ENCODE data around the gene PPP2R2B. TPM values are rescaled to one million over a fixed set of nuclear protein-coding genes. Genes with fewer than 3 reads are reported as not detected.

Gene PPP2R2B
- total RNA-seq, 1 experiment from 2014 or later: not detected

GRCh38 chr5:146699138-146699537 lies 179.4 kb downstream of the PPP2R2B start:
- ChIA-PET CTCF (no interaction called here), POLR2A (ENCODE audit: low non-redundant PET) (interaction anchor here (0.6 kb wide), 1 partner anchor 25 kb away, joined by 6 read pairs; no protein-coding TSS in a partner anchor)
- H3K36me3 ChIP-seq (ENCODE audit: insufficient read depth, low read length, poor library complexity, severe bottlenecking): no peaks in the 10 kb centered on the region
- no peaks in the 10 kb centered on the region for H3K9me3 ChIP-seq (ENCODE audit: low read depth, low read length, poor library complexity, severe bottlenecking)
- no peak overlapping the region for H3K27ac ChIP-seq (ENCODE audit: low read depth, low read length, poor library complexity, severe bottlenecking)
- H3K4me1 ChIP-seq (ENCODE audit: insufficient read depth, low read length, poor library complexity, severe bottlenecking): no peaks in the 10 kb centered on the region
- intact Hi-C loops (cut with micrococcal nuclease; ENCODE audit: unreplicated experiment): no loop called here
- BruUV-seq (replicated peaks): no TSS peak
- peaks cover 67% of the 10 kb centered on the region for H3K27me3 ChIP-seq (replicated peaks; ENCODE audit: insufficient read depth, low read depth, low read length, poor library complexity)
- no peak for TF ChIP-seq EZH2 (IDR thresholded peaks at IDR 0.05; ENCODE audit: borderline replicate concordance, low read depth, low read length, poor library complexity, severe bottlenecking)
- TF ChIP-seq CTCF (conservative IDR thresholded peaks at IDR 0.05; ENCODE audit: low read depth, low read length): no peak
- DNase-seq (ENCODE audit: low spot score): no peak
- H3K4me3 ChIP-seq (ENCODE audit: low read depth, low read length, poor library complexity, severe bottlenecking): no peak overlapping the region

- no peak for TF ChIP-seq EZH2 (IDR thresholded peaks at IDR 0.05; ENCODE audit: borderline replicate concordance, low read depth, low read length, poor library complexity, severe bottlenecking)
- TF ChIP-seq CTCF (conservative IDR thresholded peaks at IDR 0.05; ENCODE audit: low read depth, low read length): no peak
- no peaks in the 10 kb centered on the region for H3K4me1 ChIP-seq (ENCODE audit: insufficient read depth, low read length, poor library complexity, severe bottlenecking)
- H3K27ac ChIP-seq (ENCODE audit: low read depth, low read length, poor library complexity, severe bottlenecking): no peak overlapping the region
- ChIA-PET CTCF (no interaction called here), POLR2A (ENCODE audit: low non-redundant PET) (interaction anchor here (0.6 kb wide), 1 partner anchor 25 kb away, joined by 6 read pairs; no protein-coding TSS in a partner anchor)
- BruUV-seq (replicated peaks): no TSS peak
- DNase-seq (ENCODE audit: low spot score): no peak
- no peaks in the 10 kb centered on the region for H3K9me3 ChIP-seq (ENCODE audit: low read depth, low read length, poor library complexity, severe bottlenecking)
- intact Hi-C loops (cut with micrococcal nuclease; ENCODE audit: unreplicated experiment): no loop called here
- H3K4me3 ChIP-seq (ENCODE audit: low read depth, low read length, poor library complexity, severe bottlenecking): no peak overlapping the region
- H3K27me3 ChIP-seq (replicated peaks; ENCODE audit: insufficient read depth, low read depth, low read length, poor library complexity): peaks cover 67% of the 10 kb centered on the region
- no peaks in the 10 kb centered on the region for H3K36me3 ChIP-seq (ENCODE audit: insufficient read depth, low read length, poor library complexity, severe bottlenecking)
These were observed 179.9 kb downstream of the PPP2R2B start for GRCh38 chr5:146698651-146699050.

- Histone ChIP-seq H3K27me3 (replicated peaks; ENCODE audit: insufficient read depth, low read depth, low read length, poor library complexity) (peaks cover 57% of the 10 kb centered on the region), H3K4me3 (ENCODE audit: low read depth, low read length, poor library complexity, severe bottlenecking) (no peak overlapping the region), H3K9me3 (ENCODE audit: low read depth, low read length, poor library complexity, severe bottlenecking) (no peaks in the 10 kb centered on the region), H3K36me3 (ENCODE audit: insufficient read depth, low read length, poor library complexity, severe bottlenecking) (no peaks in the 10 kb centered on the region), H3K27ac (ENCODE audit: low read depth, low read length, poor library complexity, severe bottlenecking) (no peak overlapping the region), H3K4me1 (ENCODE audit: insufficient read depth, low read length, poor library complexity, severe bottlenecking) (no peaks in the 10 kb centered on the region)
- DNase-seq (ENCODE audit: low spot score): no peak
- BruUV-seq (replicated peaks): no TSS peak
- ChIA-PET POLR2A (ENCODE audit: low non-redundant PET) (no interaction called here), CTCF (no interaction called here)
- TF ChIP-seq CTCF (conservative IDR thresholded peaks at IDR 0.05; ENCODE audit: low read depth, low read length) (no peak), EZH2 (IDR thresholded peaks at IDR 0.05; ENCODE audit: borderline replicate concordance, low read depth, low read length, poor library complexity, severe bottlenecking) (no peak)
- intact Hi-C loops (cut with micrococcal nuclease; ENCODE audit: unreplicated experiment): no loop called here
These were observed 181.3 kb downstream of the PPP2R2B start for GRCh38 chr5:146697211-146697610.
